Vagina (tissue), 2 donors: ENCODE results near the gene MT3.

ENCODE experiments used
- CTCF ChIP-seq, 3 experiments: fragments of 450-650 bp in 2 of 3; fragments of 200-600 bp in 1 of 3; sonication (generic) in 1 of 3; IDR thresholded peaks; one replicate each; pipeline ENCODE4 v1.5.1; 2017 to 2019; ENCODE audit warnings: antibody characterized with exemption in 3 of 3, mild to moderate bottlenecking in 2 of 3, moderate library complexity in 2 of 3
- POLR2AphosphoS5 ChIP-seq, 2 donors: sonication (generic); formaldehyde crosslinking; IDR thresholded peaks; one replicate each; pipeline ENCODE4 v1.9.0; 2017; ENCODE audit warnings: antibody characterized with exemption in 2 of 2, mild to moderate bottlenecking in 2 of 2, low read depth in 1 of 2; ENCODE audit not compliant: insufficient read depth in 1 of 2

- no peak for TF ChIP-seq CTCF (IDR thresholded peaks at IDR 0.05)
- TF ChIP-seq POLR2AphosphoS5 (IDR thresholded peaks at IDR 0.05; ENCODE audit: insufficient read depth in 1 of 2, low read depth in 1 of 2), result no peak
Observed at GRCh38 chr16:56618138-56618537, 28.8 kb downstream of the MT3 start.
